ENCODE results near the gene ZBTB47.

ZBTB47 gene

DNA sequence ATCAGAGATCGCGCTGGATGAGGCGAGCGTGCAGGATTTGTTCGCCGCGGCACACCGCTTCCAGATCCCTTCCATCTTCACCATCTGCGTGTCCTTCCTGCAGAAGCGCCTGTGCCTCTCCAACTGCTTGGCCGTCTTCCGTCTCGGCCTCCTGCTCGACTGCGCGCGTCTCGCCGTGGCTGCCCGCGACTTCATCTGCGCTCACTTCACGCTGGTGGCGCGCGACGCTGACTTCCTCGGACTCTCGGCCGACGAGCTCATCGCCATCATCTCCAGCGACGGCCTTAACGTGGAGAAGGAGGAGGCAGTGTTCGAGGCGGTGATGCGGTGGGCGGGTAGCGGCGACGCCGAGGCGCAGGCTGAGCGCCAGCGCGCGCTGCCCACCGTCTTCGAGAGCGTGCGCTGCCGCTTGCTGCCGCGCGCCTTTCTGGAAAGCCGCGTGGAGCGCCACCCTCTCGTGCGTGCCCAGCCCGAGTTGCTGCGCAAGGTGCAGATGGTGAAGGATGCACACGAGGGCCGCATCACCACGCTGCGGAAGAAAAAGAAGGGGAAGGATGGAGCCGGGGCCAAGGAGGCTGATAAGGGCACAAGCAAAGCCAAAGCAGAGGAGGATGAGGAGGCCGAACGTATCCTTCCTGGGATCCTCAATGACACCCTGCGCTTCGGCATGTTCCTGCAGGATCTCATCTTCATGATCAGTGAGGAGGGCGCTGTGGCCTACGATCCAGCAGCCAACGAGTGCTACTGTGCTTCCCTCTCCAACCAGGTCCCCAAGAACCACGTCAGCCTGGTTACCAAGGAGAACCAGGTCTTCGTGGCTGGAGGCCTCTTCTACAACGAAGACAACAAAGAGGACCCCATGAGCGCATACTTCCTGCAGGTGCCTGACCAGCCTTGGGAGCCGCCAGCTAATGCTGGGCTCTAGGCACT, 32.7 kb downstream of the ZBTB47 start:
- peak in 1 of 5 experiments; percentile 9 for DNase-seq

DNA sequence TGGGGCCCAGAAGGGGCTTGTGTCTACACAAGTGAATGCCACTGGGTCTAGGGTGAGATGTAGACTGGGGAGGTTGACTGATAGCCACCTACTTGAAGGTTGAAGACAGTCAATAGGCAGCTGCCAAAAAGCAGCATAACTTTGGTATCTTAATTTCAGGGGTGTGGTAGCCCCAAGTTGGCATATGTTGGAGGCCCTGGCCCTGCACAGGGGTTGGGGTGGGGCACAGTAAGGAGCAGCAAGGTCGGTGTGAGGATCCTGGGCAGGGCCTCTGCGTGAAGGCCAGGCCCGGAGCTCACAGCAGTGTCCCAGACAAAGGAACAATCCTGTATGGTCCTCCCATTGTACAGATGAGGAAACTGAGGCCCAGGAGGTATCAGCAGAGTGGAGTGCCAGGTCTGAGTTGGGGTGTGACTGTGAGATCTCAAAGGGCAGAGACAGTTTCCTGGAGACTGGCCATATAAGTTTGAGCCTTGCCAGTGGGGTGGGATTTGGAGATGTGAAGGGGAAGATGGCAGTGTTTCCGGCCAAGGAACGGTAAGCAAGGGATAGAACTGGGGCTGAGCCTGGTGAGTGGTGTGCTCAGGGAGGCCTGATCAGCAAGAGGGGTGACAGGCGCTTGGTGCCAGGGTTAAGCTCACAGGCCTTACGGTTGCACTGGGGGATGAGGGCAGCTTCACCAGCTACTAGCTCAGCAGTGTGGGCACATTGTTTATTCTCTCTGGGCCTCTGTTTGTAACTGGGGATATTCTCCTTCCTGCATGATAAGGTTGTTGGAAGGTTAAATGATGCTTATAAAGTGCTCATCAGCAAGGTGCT, 33.5 kb downstream of the ZBTB47 start:
- DNase-seq = no peak

DNA sequence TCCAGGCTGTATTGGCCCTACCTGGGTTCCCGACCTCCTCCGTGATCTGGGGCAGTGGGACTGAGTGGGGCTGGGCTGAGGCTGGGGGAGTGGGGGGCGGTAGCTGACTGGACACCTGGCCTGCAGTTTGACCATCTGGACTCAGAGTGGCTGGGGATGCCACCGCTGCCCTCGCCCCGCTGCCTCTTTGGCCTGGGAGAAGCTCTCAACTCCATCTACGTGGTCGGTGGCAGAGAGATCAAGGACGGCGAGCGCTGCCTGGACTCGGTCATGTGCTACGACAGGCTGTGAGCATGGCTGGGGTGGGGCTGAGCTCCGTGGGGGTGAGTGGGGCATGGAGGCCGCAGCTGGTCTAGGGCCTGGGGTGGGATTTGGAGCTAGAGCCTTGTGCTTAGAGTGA, 34.5 kb downstream of the ZBTB47 start:
- DNase-seq = no peak

DNA sequence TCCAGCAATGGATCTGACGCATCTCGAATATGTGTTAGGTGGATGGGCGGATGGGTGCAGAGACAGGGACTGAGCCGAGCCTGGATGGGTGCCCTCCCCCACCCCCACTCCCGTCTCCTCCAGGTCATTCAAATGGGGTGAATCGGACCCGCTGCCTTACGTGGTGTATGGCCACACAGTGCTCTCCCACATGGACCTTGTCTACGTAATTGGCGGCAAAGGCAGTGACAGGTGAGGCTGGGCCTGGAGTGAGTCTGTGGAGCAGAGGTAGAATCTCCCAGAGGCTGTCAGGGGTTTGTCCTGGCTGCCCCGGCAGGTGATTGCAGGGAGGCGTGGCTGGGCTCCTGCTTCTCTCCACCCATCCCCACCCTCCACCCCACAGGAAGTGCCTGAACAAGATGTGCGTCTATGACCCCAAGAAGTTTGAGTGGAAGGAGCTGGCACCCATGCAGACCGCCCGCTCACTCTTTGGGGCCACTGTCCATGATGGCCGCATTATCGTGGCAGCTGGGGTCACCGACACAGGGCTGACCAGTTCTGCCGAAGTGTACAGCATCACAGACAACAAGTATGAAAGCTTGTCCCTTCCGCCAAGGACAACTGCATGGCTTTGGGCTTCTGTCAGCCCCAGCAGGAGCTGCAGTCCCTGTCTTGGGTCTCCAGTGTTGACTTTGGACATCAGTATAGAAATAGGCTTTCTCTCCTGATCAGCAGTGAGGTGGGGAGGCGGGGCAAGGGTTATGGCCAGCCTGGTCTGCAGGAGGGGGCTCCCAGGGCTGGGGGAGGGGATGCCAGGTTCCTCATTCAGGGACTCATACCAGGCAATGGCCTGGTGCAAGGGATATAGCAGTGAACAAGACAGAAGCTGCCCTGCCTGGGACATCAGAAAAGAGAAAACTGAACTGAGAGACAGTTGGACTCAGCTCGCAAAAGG, 35.3 kb downstream of the ZBTB47 start:
- no peak for DNase-seq

DNA sequence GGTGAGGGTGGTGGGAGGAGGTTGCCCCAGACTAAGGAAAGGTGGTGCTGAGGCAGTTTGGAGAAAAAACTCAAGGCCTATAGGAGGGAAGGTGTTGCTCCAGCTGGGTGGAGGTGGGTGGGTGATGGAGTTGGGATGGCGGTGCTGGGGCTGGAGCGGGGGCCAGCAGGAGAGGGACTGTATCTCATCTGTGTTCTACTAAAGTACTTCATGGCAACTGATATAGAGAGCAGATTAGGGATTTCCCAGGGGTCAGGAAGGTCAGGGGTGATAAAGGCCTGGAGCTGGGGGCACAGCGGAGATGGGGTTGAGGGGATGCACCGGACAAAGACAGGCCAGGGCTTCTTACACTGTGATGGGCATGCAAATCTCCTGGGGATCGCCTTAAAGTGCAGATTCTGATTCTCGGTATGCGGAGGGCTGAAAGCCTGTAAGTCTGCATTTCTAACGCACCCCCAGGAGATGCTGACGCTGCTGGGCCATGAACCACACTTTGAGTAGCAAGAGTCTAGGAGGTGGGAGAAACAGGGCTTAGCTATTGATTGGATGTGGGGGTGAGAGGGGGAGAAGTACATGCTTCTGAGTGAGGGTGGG, 36.0 kb downstream of the ZBTB47 start:
- DNase-seq = no peak

DNA sequence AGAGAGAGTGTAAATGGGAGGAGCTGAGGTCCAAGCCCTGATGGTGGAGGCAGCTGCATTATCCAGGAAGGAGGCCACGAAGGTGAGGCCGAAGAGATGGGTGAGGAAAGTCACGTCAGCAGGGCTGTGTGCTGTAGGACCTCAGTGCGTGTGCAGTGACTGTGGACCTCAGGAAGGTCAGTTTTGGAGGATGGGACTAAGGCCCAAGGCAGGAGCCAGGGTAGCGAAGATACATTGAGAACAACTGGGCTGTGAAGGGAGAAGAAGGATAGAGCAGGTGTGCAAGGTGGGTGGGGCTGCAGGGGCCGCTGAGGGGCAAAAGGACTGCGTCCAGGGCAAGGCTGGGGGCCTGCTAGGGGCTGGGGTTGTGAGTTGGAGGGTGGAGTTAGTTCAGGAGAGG, 36.7 kb downstream of the ZBTB47 start:
- DNase-seq = no peak

DNA sequence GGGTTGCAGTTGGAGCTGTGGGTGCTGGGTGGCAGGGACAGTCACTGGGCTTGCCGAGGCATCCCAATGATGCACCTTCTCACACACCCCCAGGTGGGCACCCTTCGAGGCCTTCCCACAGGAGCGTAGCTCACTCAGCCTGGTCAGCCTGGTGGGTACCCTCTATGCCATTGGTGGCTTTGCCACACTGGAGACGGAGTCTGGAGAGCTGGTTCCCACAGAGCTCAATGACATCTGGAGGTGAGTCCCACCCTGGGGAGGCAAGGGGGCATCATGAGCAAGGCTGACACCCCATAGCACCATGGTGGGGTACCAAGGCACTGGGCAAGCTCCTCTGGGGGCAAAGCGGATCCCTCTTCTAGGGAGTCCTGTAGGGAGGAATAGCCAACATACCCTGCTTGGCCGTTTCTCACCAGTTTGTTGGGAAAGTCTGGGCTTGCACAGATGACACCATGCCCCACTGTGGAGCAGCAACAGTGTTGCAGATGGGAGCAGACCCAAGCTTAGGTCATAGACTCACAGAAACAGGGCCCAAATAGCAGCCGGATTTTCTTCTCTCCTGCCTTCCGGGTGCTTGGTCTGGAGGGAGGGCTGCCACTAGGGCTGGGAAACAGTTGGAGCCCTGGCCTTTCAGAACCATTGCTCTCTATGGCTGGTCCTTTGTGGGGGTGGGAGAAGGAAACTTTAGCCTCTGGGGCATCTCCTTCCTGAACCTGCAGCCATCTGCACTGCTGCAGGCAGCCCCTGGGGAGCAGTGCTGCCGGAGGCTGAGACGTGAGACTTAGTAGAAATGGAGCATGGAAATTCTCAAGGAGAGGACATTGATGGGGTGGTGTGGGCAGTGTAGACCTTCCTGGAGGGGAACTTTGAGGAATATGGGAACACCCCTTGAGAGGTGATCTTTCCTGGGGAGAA, 37.5 kb downstream of the ZBTB47 start:
- DNase-seq = no peak

DNA sequence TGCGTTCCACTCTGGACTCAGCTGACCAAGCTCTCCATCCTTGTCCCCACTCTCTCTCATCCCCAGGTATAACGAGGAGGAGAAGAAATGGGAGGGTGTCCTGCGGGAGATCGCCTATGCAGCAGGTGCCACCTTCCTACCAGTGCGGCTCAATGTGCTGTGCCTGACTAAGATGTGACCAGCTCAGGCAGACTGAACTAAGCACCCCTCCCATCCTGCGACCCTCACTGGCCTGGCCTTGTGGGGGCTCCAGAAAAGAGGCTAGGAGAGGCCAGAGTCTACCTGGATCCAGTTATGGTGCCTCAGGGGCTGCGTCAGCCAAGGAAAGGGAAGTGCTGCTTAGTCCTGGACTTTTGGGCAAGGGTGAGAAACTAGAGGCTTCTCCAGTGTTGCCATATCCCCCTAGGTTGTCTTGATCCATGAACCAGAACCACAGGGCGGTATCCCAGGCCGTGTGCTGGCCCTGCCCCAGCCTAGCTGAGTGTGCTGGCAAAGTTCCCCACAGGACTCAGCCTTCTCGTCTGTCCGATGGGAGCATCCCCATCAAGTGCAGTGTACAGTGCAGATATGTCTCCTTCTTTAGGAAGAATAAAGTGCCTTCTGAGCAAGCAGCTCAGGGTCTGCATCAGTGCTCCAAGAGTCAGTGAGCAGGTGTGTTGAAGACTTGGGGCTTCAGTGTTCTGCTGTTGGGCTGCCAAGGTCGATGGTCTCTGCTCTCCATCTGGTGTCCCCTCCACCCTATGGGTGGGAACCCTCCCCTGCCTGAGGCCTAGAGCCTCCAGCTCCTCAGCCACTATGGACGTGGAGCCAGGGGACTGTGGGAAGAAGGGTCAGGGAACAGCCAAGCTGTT, 38.5 kb downstream of the ZBTB47 start:
- no peak for DNase-seq

DNA sequence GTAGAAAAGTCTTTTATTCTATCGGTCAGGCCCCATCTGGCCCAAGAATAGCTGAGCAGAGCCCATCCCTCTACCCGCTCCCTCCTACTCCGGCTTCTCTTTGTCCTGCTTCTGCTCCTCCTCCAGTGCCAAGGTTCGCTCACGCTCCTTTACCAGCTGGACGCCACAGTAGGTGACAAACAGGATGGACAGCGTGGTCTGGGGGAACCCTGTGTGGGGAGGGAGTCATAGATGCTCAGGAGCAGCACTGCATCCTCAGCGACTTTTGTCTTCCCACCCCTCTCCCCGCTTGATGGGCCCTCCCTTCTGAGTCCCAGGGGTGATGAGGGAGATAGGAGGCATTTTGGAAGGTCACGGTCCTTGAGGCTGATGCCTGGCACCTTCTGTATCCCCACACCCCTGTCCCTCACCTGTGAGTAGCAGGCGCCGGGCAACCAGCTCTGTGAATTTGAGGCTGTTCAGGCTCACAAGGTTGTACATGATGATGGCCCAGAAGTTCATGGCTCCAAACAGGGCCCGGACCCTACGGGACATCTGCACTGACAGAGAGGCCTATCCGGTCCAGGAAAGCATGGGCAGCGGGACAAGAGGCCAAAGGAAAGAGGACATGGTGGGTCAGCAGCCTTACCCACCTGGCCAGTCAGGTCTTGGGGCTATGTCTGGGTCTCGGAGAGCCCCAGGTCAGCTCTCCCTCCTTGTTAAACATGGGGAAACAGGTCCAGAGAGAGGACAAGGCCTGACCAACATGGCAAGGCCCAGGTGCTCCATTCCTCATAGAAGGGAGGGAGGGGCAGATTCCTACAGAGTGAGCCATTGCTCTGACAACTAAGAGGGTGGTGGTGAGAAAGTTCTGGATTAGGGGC, 39.4 kb downstream of the ZBTB47 start:
- DNase-seq = no peak

DNA sequence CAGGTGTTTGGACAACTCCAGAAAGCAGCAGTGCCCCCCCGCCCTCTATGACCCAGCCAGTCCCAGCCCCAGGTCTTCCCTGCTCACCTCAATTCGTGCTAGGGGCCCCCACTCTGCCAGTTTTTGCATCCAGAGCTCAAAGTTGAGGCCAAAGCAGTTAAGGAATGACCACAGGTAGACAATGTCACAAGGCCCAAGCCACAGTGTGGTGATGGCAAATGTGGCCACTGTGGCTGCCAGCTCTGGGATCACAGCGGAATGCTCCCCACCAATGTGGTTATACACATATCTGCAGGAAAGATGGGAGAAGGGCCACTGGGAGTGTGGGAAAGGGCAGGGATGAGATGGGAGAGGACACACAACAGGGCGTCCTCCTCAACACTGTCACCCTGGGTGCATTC, 40.0 kb downstream of the ZBTB47 start:
- DNase-seq = no peak

DNA sequence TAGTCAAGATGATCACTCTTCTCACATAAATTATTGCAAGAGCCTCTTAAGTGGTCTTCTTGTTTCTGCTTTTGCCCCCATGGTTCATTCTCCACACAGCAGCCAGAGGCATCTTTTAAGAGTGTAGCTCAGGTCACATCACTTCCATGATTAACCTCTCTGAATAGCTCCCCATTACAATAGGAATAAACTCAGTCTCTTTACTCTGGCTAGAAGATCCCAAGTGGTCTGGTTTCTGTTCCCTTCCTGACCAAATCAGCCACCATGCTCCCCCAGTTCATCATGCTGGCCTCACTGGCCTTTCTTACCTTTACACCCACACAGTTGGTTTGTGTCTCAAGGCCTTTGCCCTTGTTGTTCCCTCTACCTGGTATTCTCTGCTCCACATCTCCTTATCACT, 40.9 kb downstream of the ZBTB47 start:
- no peak for DNase-seq

DNA sequence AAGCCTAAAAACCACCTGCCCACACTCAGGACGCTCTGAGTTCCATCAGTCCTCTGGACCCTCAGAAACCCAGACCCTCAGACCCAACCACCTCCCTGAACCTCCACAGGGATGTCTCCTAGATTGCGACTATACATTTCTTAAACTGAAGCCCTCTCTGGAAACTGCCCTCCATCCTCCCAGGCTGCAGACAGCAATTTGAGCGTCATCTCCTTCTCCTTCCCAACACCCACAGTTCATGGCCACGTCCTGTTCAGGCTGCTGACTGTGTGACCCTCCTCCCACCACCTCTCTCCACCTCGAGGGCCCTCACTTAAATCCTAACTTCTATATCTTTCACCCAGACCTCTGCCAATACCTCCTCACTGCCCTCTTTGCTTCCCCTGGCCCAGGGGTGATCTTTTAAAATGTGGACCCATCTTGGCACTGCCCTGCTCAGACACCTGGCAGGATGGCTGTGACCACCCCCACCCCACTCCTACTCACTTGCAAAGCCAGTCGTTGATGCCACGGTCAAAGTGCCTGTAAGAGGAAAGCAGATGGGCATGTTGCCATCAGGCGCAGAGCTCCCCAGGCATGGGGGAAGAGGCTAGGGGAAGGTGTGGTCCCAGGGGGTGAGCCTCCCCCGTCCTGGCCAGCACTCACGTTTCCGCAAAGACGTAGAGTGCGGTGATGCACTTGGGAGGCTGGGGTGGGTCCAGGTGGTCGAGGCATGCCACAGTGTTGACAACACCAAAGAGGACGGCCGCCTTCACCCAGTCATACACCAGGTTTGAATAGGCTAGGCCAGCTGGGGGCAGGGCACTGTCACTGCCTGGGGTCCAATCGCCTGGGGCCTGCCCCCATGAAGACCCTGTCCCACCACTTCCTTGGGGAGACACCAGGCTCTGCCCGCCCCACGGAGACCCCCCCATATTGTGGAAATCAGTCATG, 43.1 kb downstream of the ZBTB47 start:
- DNase-seq = no peak

DNA sequence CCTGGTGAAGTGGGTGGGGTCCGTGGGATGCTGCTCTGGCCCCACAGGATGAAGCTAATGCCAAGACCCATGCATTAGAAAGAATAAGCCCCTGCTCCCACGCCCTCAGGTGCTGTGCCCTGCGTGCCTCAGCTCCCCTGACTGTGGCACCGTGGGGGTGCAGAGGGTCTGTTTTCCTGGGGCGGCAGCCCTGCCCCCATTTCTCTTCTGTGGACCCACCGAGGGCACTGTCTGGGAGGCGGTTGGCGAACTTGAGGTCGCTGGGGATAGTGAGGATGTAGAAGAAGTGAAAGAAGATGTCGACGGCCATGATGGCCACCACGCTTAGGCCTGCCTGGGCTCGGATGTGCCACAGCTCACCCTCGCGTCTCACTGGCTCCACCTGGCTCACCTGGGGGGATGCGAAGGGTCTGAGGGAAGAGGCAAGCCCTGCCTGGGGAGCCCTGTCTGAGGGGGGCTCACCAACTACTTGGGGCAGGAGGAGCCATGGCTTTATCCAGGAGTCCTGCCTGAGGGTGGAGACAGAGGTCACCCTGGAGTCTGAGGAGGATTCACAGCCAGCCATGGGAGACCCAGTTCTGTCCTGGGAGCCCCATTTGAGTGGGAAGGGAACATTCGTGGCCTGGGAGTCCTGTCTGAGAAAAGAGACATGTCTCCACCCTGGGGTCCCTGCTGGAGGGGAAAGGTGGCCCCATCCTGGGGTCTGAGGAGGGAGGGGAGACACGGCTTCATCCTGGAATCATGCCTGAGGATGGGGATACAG, 44.0 kb downstream of the ZBTB47 start:
- no peak for DNase-seq

DNA sequence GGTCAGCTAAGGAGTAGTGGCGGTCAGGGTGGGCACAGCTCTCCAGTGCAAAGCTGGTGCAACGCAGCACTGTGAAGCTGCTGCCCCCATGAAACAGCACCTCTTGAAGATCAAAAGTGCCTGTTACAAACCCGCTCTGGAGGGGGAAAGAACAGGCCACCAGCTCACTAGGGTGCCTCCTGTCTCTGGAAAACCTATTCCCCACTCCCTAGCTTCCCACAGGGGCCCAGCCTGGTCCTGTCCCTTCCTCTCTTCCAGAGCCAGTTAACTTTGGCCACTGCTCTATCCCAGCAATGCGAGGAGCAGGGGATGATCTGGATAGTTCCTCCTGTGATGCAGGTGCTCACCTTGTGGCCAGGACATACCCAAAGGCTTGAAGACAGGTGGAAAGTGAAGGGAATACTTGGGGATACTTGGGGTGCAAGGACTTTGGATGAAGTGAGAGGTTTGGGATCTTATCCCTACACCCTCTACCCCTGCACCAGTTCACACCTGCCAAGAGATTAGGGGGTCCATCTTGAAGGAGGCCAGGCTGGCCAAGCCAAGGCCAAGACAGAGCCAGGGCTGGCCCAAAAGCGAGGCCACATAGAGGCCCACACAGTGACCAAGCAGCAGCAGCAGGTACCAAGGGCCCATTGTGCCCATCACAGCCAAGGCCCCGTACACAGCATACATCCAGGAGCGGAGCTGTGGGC, 44.9 kb downstream of the ZBTB47 start:
- no peak for DNase-seq

DNA sequence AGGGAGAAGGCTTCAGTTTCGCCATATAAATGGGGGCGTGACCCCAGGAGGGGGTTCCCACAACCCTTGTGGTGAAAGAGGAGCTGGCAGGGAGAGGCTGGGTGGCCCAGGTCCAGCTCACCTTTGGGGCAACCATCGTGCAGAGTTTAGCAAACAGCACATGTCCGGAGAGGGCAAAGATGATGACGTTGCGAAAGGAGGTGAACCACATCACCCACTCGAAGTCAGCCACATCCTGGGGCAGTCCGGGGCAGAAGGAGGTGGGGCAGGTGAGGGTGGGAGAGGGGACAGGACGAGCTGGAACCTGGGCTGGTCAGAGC, 45.4 kb downstream of the ZBTB47 start:
- peak in 1 of 5 experiments; percentile 43 for DNase-seq

DNA sequence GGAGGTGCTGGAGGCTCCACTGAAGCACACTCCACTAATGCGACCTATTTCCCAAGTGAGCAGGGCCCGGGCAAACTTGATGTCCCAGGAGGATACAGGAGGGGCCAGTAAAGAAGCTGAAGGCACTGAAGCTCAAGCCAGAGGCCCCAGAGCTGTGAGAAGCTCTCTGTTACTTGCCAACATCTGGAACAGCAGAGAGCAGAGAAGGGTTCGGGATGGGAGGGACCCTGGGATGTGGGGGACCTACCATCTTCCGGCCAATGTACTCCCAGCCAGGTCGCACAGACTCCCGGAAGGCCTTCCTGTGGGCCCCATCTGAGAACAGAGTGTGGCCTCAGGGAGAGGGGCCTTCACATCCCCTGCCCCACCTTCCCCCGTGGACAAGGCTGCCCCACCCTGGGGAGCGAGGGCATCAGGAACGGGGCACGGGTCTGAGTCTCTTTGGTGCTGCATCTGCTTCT, 46.0 kb downstream of the ZBTB47 start:
- no peak for DNase-seq
